BLaER1 (cell line): ENCODE measurements around the gene SKA1.
A peak's percentile ranks its signal among the peaks of the same experiment; 100 is the strongest.
"Not testable (repeated sequence)": the region's sequence is repeated elsewhere in the genome, so short reads cannot be mapped to it uniquely, and the experiment has no call there.

Experiments
- H3K27ac ChIP-seq: shearing (Covaris generic); formaldehyde crosslinking; 2 replicates; pipeline ENCODE4 v1.8.1; 2022
- H3K27me3 ChIP-seq: shearing (Covaris generic); formaldehyde crosslinking; 2 replicates; pipeline ENCODE4 v1.8.1; 2022
- H3K36me3 ChIP-seq: shearing (Covaris generic); formaldehyde crosslinking; 2 replicates; pipeline ENCODE4 v1.8.1; 2022
- H3K4me1 ChIP-seq: shearing (Covaris generic); formaldehyde crosslinking; 2 replicates; pipeline ENCODE4 v1.8.1; 2022
- H3K4me2 ChIP-seq: shearing (Covaris generic); formaldehyde crosslinking; 2 replicates; pipeline ENCODE4 v1.8.1; 2022
- H3K4me3 ChIP-seq: shearing (Covaris generic); formaldehyde crosslinking; 2 replicates; pipeline ENCODE4 v1.8.1; 2022
- H3K9ac ChIP-seq: shearing (Covaris generic); formaldehyde crosslinking; 2 replicates; pipeline ENCODE4 v1.8.1; 2022
- H3K9me3 ChIP-seq: shearing (Covaris generic); formaldehyde crosslinking; 2 replicates; pipeline ENCODE4 v1.8.1; 2022
- H4K20me1 ChIP-seq: shearing (Covaris generic); formaldehyde crosslinking; 2 replicates; pipeline ENCODE4 v1.8.1; 2022
- Cebpa-rat ChIP-seq: shearing (Covaris generic); IDR thresholded peaks from 2 replicates; pipeline ENCODE4 v1.8.1; 2022

Gene SKA1

GRCh38 chr18:50405582-50406271 is 30.9 kb downstream of the SKA1 start:
- Histone ChIP-seq H3K36me3 (no peaks in the 10 kb centered on the region), H3K27ac (no peak overlapping the region), H4K20me1 (no peaks in the 10 kb centered on the region), H3K4me2 (no peak overlapping the region), H3K27me3 (no peaks in the 10 kb centered on the region), H3K4me1 (0 out of 2 replicates have a peak, but pooled peaks cover 4% of the 10 kb centered on the region), H3K9ac (no peak overlapping the region), H3K4me3 (no peak overlapping the region), H3K9me3 (no peaks in the 10 kb centered on the region)
- no peak for TF ChIP-seq Cebpa-rat

- Histone ChIP-seq H4K20me1 (no peaks in the 10 kb centered on the region), H3K4me2 (no peak overlapping the region), H3K9me3 (no peaks in the 10 kb centered on the region), H3K4me3 (no peak overlapping the region), H3K36me3 (no peaks in the 10 kb centered on the region), H3K27ac (no peak overlapping the region), H3K4me1 (no peaks in the 10 kb centered on the region), H3K27me3 (no peaks in the 10 kb centered on the region), H3K9ac (no peak overlapping the region)
- no peak for TF ChIP-seq Cebpa-rat
These were observed 34.4 kb downstream of the SKA1 start for GRCh38 chr18:50409236-50409635.

- no peaks in the 10 kb centered on the region for H4K20me1 ChIP-seq
These were observed 35.2 kb downstream of the SKA1 start for GRCh38 chr18:50410008-50410407.

GRCh38 chr18:50410894-50411293 is 36.0 kb downstream of the SKA1 start:
- no peaks in the 10 kb centered on the region for H3K9me3 ChIP-seq
- H3K4me2 ChIP-seq, result no peak overlapping the region
- H3K27me3 ChIP-seq, result no peaks in the 10 kb centered on the region
- H3K27ac ChIP-seq, result no peak overlapping the region
- H3K4me3 ChIP-seq, result no peak overlapping the region
- no peaks in the 10 kb centered on the region for H4K20me1 ChIP-seq
- no peak for TF ChIP-seq Cebpa-rat
- H3K4me1 ChIP-seq, result no peaks in the 10 kb centered on the region
- no peak overlapping the region for H3K9ac ChIP-seq
- no peaks in the 10 kb centered on the region for H3K36me3 ChIP-seq

More at GRCh38 chr18:50410008-50410407, 35.2 kb downstream of the SKA1 start:
- Histone ChIP-seq H3K27ac (no peak overlapping the region), H3K27me3 (no peaks in the 10 kb centered on the region), H3K9ac (no peak overlapping the region), H3K4me2 (no peak overlapping the region), H3K4me1 (no peaks in the 10 kb centered on the region), H3K4me3 (no peak overlapping the region), H3K36me3 (no peaks in the 10 kb centered on the region), H3K9me3 (no peaks in the 10 kb centered on the region)
- TF ChIP-seq Cebpa-rat, result no peak

- not testable (repeated sequence) for H4K20me1 ChIP-seq, H3K27ac ChIP-seq, H3K36me3 ChIP-seq, H3K4me3 ChIP-seq, H3K4me2 ChIP-seq, H3K4me1 ChIP-seq, H3K9ac ChIP-seq, H3K27me3 ChIP-seq
- H3K9me3 ChIP-seq, result peaks cover 42% of the 10 kb centered on the region
These were observed 42.0 kb downstream of the SKA1 start for GRCh38 chr18:50416832-50417231.

GRCh38 chr18:50417705-50418104 is 42.9 kb downstream of the SKA1 start:
- not testable (repeated sequence) for H3K27me3 ChIP-seq, H3K27ac ChIP-seq, H3K36me3 ChIP-seq, H3K4me1 ChIP-seq, H3K4me3 ChIP-seq, H3K4me2 ChIP-seq, H3K9ac ChIP-seq, H4K20me1 ChIP-seq
- peaks cover 42% of the 10 kb centered on the region for H3K9me3 ChIP-seq

- Histone ChIP-seq H3K9me3 (peaks cover 42% of the 10 kb centered on the region), H3K4me2 (no peak overlapping the region), H3K9ac (no peak overlapping the region), H3K4me3 (no peak overlapping the region), H3K27ac (no peak overlapping the region), H3K27me3 (no peaks in the 10 kb centered on the region), H3K4me1 (no peaks in the 10 kb centered on the region), H3K36me3 (no peaks in the 10 kb centered on the region), H4K20me1 (no peaks in the 10 kb centered on the region)
- no peak for TF ChIP-seq Cebpa-rat
These were observed 43.8 kb downstream of the SKA1 start for GRCh38 chr18:50418650-50419049.

GRCh38 chr18:50422286-50422898 is 47.5 kb downstream of the SKA1 start:
- Histone ChIP-seq H3K4me3 (no peak overlapping the region), H4K20me1 (no peaks in the 10 kb centered on the region), H3K4me2 (no peak overlapping the region), H3K36me3 (no peaks in the 10 kb centered on the region), H3K9ac (no peak overlapping the region), H3K9me3 (peaks cover 53% of the 10 kb centered on the region), H3K4me1 (peaks cover 1% of the 10 kb centered on the region), H3K27ac (no peak overlapping the region), H3K27me3 (no peaks in the 10 kb centered on the region)
- no peak for TF ChIP-seq Cebpa-rat

- Histone ChIP-seq H3K9ac (no peak overlapping the region), H3K27me3 (no peaks in the 10 kb centered on the region), H3K27ac (no peak overlapping the region), H3K4me3 (no peak overlapping the region), H3K9me3 (peaks cover 26% of the 10 kb centered on the region), H3K4me1 (peaks cover 15% of the 10 kb centered on the region), H3K36me3 (no peaks in the 10 kb centered on the region), H3K4me2 (no peak overlapping the region), H4K20me1 (no peaks in the 10 kb centered on the region)
- no peak for TF ChIP-seq Cebpa-rat
These were observed 50.2 kb downstream of the SKA1 start for GRCh38 chr18:50424877-50425690.

GRCh38 chr18:50427896-50428295 is 53.0 kb downstream of the SKA1 start:
- H3K36me3 ChIP-seq, result no peaks in the 10 kb centered on the region
- peaks cover 14% of the 10 kb centered on the region for H3K9me3 ChIP-seq
- H3K9ac ChIP-seq, result no peak overlapping the region
- no peaks in the 10 kb centered on the region for H4K20me1 ChIP-seq
- H3K4me1 ChIP-seq, result peaks cover 15% of the 10 kb centered on the region
- no peak for TF ChIP-seq Cebpa-rat
- H3K27me3 ChIP-seq, result no peaks in the 10 kb centered on the region
- peak overlapping the region; percentile 42 for H3K4me2 ChIP-seq
- no peak overlapping the region for H3K27ac ChIP-seq
- no peak overlapping the region for H3K4me3 ChIP-seq
